AG09309 (cell line): Measurements from ENCODE around the gene TIMP2.

Experiments
- DNase-seq: peaks from one replicate; pipeline ENCODE4 v3.0.0-alpha.2; 2010; ENCODE audit warnings: low read depth
- H3K4me3 ChIP-seq: 2 replicates; pipeline ENCODE4 v1.5.1; 2011; ENCODE audit warnings: mild to moderate bottlenecking, low read depth, low read length, moderate library complexity; ENCODE audit not compliant: control insufficient read depth
- TF ChIP-seq, protein P1 (sequence below): IDR thresholded peaks from 2 replicates; pipeline ENCODE4 v1.5.1; 2011; ENCODE audit warnings: mild to moderate bottlenecking, low read depth, low read length, inconsistent platforms; ENCODE audit not compliant: insufficient read depth, control insufficient read depth; ENCODE audit errors: missing control alignments

Gene TIMP2

DNA sequence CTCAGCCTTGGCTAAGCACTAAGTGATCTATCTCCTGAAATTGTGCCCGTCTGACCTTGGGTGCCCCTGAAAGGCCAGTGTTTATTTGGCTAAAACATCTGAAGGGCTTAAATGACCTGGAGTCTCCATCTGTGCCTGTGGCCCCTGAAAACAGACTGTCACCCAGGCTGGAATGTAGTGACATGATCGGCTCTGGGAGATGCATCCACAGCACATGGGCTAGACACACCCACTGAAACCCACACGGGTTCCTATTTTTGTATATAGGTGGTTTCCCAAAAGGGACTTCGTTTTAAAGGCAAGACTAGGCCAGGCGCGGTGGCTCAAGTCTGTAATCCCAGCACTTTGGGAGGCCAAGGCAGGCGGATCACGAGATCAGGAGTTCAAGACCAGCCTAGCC lies 35.7 kb downstream of the TIMP2 start:
- H3K4me3 ChIP-seq: no peak overlapping the region
- TF ChIP-seq, protein P1, sequence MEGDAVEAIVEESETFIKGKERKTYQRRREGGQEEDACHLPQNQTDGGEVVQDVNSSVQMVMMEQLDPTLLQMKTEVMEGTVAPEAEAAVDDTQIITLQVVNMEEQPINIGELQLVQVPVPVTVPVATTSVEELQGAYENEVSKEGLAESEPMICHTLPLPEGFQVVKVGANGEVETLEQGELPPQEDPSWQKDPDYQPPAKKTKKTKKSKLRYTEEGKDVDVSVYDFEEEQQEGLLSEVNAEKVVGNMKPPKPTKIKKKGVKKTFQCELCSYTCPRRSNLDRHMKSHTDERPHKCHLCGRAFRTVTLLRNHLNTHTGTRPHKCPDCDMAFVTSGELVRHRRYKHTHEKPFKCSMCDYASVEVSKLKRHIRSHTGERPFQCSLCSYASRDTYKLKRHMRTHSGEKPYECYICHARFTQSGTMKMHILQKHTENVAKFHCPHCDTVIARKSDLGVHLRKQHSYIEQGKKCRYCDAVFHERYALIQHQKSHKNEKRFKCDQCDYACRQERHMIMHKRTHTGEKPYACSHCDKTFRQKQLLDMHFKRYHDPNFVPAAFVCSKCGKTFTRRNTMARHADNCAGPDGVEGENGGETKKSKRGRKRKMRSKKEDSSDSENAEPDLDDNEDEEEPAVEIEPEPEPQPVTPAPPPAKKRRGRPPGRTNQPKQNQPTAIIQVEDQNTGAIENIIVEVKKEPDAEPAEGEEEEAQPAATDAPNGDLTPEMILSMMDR: no peak
- DNase-seq: no peak

GRCh38 chr17:78888941-78889518 lies 36.2 kb downstream of the TIMP2 start:
- DNase-seq: no peak
- H3K4me3 ChIP-seq: no peak overlapping the region
- TF ChIP-seq, protein P1: no peak

- DNase-seq: no peak
- H3K4me3 ChIP-seq: no peak overlapping the region
- TF ChIP-seq, protein P1: no peak
Measured at GRCh38 chr17:78886954-78887353, 38.2 kb downstream of the TIMP2 start.

- H3K4me3 ChIP-seq: no peak overlapping the region
- no peak for DNase-seq
- TF ChIP-seq, protein P1: no peak
Measured at GRCh38 chr17:78885956-78886355, 39.2 kb downstream of the TIMP2 start.

GRCh38 chr17:78884876-78885667 lies 40.1 kb downstream of the TIMP2 start:
- DNase-seq: no peak
- no peak overlapping the region for H3K4me3 ChIP-seq
- TF ChIP-seq, protein P1: no peak

GRCh38 chr17:78884148-78884825 lies 40.9 kb downstream of the TIMP2 start:
- TF ChIP-seq, protein P1: no peak
- peak overlapping the region; percentile 35 for H3K4me3 ChIP-seq
- no peak for DNase-seq
